Ishikawa (cell line): ENCODE measurements around the gene NAA35.

Source experiments
- EP300 ChIP-seq: IDR thresholded peaks from 2 replicates; pipeline ENCODE4 v1.6.1; 2012; ENCODE audit warnings: borderline replicate concordance
- YY1 ChIP-seq: IDR thresholded peaks from 2 replicates; pipeline ENCODE4 v1.6.1; 2012; ENCODE audit warnings: low read depth

- TF ChIP-seq YY1 (no peak), EP300 (no peak)
Measured at GRCh38 chr9:86046071-86046636, 105.2 kb downstream of the NAA35 start.
